RWPE2 (cell line): ENCODE measurements around the gene C22orf39.
"Not testable (repeated sequence)": the region's sequence is repeated elsewhere in the genome, so short reads cannot be mapped to it uniquely, and the experiment has no call there.

Experiments
- ATAC-seq: fragments of 200-7000 bp; cut with Tn5 transposase; 3 replicates; pipeline ENCODE4 v1.9.1; 2021; ENCODE audit warnings: low read depth
- DNase-seq: peaks from one replicate; pipeline ENCODE4 v3.0.0-alpha.2; 2020; ENCODE audit warnings: low spot score
- H3K27ac ChIP-seq: fragments of 450-650 bp; 2 replicates; pipeline ENCODE4 v1.5.1; 2017; ENCODE audit warnings: mild to moderate bottlenecking; ENCODE audit not compliant: poor library complexity, severe bottlenecking
- H3K27me3 ChIP-seq: fragments of 250-450 bp; sonication (Bioruptor Pico); 2 replicates; pipeline ENCODE4 v1.5.1; 2021; ENCODE audit warnings: mild to moderate bottlenecking, moderate library complexity; ENCODE audit not compliant: insufficient read depth, poor library complexity, severe bottlenecking
- H3K36me3 ChIP-seq: fragments of 250-450 bp; sonication (Bioruptor Pico); 2 replicates; pipeline ENCODE4 v1.5.1; 2020; ENCODE audit warnings: low read depth, mild to moderate bottlenecking, moderate library complexity
- H3K4me1 ChIP-seq: fragments of 250-450 bp; sonication (Bioruptor Pico); 2 replicates; pipeline ENCODE4 v1.5.1; 2021; ENCODE audit warnings: mild to moderate bottlenecking, moderate library complexity; ENCODE audit not compliant: insufficient read depth, poor library complexity, severe bottlenecking
- H3K4me3 ChIP-seq: fragments of 250-450 bp; sonication (Bioruptor Pico); 2 replicates; pipeline ENCODE4 v1.5.1; 2021; ENCODE audit warnings: mild to moderate bottlenecking, moderate library complexity; ENCODE audit not compliant: severe bottlenecking
- H3K9me3 ChIP-seq: fragments of 250-450 bp; sonication (Bioruptor Pico); 2 replicates; pipeline ENCODE4 v1.5.1; 2021; ENCODE audit warnings: mild to moderate bottlenecking, moderate library complexity; ENCODE audit not compliant: severe bottlenecking
- CTCF ChIP-seq: fragments of 450-650 bp; IDR thresholded peaks from one replicate; pipeline ENCODE4 v1.5.1; 2017; ENCODE audit warnings: mild to moderate bottlenecking, moderate library complexity; ENCODE audit not compliant: poor library complexity, severe bottlenecking

Gene C22orf39

GRCh38 chr22:19448076-19448607 lies 631 bp upstream of the C22orf39 start:
- ATAC-seq (peak; percentile 55), DNase-seq (no peak)
- H3K36me3 ChIP-seq = peaks cover 60% of the 10 kb centered on the region
- H3K9me3 ChIP-seq = no peaks in the 10 kb centered on the region
- H3K4me1 ChIP-seq = no peaks in the 10 kb centered on the region
- no peak for TF ChIP-seq CTCF
- peak overlapping the region; percentile 67 for H3K27ac ChIP-seq
- H3K27me3 ChIP-seq = no peaks in the 10 kb centered on the region
- peak overlapping the region; percentile 84 for H3K4me3 ChIP-seq

- H3K9me3 ChIP-seq = no peaks in the 10 kb centered on the region
- H3K27me3 ChIP-seq = no peaks in the 10 kb centered on the region
- ATAC-seq (peak; percentile 4), DNase-seq (no peak)
- no peaks in the 10 kb centered on the region for H3K4me1 ChIP-seq
- peaks cover 60% of the 10 kb centered on the region for H3K36me3 ChIP-seq
- peak overlapping the region; percentile 84 for H3K4me3 ChIP-seq
- H3K27ac ChIP-seq = peak overlapping the region; percentile 67
- TF ChIP-seq CTCF = no peak
These were observed 745 bp downstream of the C22orf39 start for GRCh38 chr22:19446603-19447329.

- H3K27me3 ChIP-seq, H3K4me1 ChIP-seq, DNase-seq, ATAC-seq, H3K4me3 ChIP-seq, H3K27ac ChIP-seq, H3K9me3 ChIP-seq: not testable (repeated sequence)
- peaks cover 58% of the 10 kb centered on the region for H3K36me3 ChIP-seq
These were observed 2.1 kb downstream of the C22orf39 start for GRCh38 chr22:19445279-19445982.

DNA sequence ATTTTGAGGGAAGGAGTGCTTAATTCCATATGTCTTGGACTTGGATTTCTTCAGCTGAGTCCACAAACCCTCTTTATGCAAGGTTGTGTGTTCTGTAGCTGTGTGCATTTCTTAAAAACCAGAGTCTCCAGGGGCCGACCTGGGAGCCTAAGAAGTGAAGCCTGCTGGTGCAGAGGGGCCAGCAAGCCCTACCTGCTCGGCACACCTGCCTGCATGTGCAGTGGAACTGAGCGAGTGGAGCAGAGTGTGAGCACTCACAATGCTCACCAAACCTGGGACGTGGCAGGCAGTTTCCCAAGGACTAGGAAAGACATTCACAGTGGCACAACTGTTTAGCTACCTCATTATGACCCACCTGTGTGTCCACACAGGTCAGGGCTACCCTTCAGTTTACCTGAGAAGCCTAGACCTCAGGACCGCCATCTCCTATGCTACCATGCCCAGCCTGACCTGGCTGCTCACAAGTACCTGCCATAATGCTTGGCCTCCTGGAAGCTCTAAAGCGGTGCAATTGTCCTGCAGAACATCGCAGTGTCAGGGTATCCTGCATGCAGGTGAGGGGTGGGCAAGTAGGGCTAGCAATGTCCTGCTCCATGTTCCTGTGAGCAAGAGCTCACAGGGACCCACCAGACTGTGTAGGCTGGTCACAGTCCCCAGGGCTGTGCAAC lies 3.8 kb downstream of the C22orf39 start:
- Histone ChIP-seq H3K36me3 (peaks cover 50% of the 10 kb centered on the region), H3K4me1 (no peaks in the 10 kb centered on the region), H3K9me3 (no peaks in the 10 kb centered on the region), H3K27me3 (no peaks in the 10 kb centered on the region), H3K4me3 (no peak overlapping the region), H3K27ac (no peak overlapping the region)
- ATAC-seq (no peak), DNase-seq (no peak)
- no peak for TF ChIP-seq CTCF

GRCh38 chr22:19442166-19442565 lies 5.3 kb downstream of the C22orf39 start:
- no peak overlapping the region for H3K4me3 ChIP-seq
- H3K27me3 ChIP-seq = no peaks in the 10 kb centered on the region
- ATAC-seq (no peak), DNase-seq (no peak)
- no peak for TF ChIP-seq CTCF
- H3K36me3 ChIP-seq = peaks cover 55% of the 10 kb centered on the region
- no peaks in the 10 kb centered on the region for H3K9me3 ChIP-seq
- no peaks in the 10 kb centered on the region for H3K4me1 ChIP-seq
- no peak overlapping the region for H3K27ac ChIP-seq
